LNCAP (cell line): ENCODE measurements around the gene UGT2B28.

Source experiments
- TF ChIP-seq, protein P1 (sequence below): fragments of 450-650 bp; IDR thresholded peaks from 2 replicates; pipeline ENCODE4 v1.5.1; 2017; ENCODE audit warnings: mild to moderate bottlenecking

Gene UGT2B28

DNA sequence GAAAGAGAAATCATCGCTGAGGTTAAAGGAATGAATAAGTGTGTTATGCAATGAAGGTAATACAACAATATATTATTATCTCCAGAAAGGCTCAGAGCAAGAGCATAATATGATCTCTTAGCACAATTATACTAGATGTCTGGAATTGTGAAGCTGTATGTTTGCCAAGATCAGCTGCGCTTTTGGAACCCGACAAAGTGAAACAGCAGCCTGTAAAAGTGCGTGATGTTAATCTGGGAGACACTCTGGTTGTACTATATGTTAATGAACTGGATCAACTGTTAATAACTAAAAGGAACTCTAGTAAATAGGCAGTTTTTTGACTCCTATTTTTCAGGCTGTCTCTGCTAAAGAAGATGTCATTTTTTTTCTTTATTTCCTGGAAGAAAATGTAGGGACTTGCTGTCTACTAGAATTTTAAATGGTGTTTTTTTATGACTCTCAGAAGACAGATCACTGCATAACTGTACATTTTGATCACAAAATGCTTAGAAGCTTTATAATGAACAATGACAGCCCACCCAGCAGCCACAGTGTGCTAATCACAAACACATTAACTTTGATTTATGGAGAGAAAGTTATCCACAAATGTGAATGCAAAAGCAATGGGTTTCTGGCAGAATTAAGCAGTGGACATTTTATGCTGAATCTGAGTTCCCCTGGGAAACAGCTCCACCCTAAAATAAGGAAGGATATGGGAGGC lies 50.2 kb downstream of the UGT2B28 start:
- TF ChIP-seq, protein P1, sequence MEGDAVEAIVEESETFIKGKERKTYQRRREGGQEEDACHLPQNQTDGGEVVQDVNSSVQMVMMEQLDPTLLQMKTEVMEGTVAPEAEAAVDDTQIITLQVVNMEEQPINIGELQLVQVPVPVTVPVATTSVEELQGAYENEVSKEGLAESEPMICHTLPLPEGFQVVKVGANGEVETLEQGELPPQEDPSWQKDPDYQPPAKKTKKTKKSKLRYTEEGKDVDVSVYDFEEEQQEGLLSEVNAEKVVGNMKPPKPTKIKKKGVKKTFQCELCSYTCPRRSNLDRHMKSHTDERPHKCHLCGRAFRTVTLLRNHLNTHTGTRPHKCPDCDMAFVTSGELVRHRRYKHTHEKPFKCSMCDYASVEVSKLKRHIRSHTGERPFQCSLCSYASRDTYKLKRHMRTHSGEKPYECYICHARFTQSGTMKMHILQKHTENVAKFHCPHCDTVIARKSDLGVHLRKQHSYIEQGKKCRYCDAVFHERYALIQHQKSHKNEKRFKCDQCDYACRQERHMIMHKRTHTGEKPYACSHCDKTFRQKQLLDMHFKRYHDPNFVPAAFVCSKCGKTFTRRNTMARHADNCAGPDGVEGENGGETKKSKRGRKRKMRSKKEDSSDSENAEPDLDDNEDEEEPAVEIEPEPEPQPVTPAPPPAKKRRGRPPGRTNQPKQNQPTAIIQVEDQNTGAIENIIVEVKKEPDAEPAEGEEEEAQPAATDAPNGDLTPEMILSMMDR = no peak
